NCI-H2196 treated with DMSO at 0.1 percent for 48 hours (cell line): ENCODE data around the gene COL4A1.

Experiments
- DNase-seq: peaks from one replicate; lab custom pipeline; 2025; ENCODE audit not compliant: unreplicated experiment; lab: John Stamatoyannopoulos, UW

Gene COL4A1

DNA sequence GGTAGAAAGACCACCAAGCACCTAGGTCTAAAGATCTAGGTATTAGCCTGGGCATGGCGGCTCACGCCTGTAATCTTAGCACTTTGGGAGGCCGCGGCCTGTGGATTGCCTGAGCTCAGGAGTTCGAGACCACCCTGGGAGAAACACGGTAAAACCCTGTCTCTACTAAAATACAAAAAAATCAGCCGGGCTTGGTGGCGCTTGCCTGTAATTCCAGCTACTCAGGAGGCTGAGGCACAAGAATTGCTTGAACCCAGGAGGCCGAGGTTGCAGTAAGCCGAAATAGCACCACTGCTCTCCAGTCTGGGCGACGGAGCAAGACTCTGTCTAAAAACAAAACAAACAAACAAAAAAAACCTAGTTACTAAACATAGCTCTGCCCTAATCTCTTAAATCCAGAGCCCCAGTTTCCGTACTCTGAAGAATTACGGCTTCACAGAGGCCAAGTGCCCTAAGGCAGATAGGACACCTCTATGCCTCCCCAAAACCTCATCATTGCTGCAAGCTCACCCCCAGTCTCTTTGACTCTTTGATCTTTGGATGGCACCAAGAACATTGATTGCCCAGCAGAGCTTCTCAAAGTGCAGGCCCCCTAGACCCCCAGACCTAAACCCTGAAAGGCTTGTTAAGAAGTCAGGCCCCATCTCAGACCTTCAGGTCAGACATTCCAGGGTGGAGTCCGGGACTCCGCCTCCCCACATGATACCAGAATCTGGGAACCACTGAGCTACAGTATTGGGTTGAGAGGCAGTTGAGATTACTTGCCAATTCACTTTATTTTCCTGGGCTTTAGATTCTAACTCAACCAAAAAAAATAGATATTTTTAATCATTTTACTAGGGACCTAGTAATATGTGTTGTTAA lies 2.9 kb upstream of the COL4A1 start:
- DNase-seq: no peak

GRCh38 chr13:110308656-110309359 lies 1.9 kb upstream of the COL4A1 start:
- DNase-seq: no peak

DNA sequence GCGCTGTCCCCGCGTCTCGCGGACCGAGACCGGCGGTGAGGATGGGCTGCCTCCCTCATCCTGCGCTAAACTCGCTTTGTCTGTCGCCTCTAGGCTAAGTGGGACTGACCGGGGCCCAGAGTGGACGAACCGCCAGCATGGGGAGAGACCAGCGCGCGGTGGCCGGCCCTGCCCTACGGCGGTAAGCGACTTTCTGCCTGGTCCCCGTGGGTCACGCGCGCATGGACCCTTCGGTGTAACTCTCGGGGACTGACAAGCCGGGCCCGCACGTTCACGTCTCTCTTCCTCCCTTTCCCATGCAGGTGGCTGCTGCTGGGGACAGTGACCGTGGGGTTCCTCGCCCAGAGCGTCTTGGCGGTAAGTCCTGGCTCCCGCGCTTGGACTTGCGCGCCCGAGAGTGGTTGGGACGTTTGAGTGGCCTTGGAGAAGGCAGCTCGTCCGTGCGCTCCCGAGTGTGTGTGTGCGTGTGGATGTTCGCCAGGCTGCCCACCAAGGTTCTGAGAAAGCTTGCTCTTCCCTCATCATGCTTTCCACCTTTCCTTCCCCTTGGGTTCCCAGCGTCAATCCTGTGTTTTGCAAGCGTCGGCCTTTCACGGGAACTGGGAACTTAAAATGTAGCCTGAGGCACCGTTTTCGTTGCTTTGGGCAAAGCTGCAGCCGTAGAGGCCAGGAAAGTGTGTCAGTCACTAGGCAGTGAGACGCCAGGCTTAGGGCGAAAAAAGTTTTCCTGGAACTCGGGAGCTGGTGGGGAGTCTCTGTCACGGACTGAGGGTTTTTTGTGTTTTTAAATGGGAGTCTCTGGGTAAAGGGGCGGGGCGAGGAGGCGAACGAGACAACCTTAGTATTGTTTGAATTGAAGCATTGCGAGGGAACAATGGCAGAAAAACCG lies 1.1 kb upstream of the COL4A1 start:
- DNase-seq: no peak

DNA sequence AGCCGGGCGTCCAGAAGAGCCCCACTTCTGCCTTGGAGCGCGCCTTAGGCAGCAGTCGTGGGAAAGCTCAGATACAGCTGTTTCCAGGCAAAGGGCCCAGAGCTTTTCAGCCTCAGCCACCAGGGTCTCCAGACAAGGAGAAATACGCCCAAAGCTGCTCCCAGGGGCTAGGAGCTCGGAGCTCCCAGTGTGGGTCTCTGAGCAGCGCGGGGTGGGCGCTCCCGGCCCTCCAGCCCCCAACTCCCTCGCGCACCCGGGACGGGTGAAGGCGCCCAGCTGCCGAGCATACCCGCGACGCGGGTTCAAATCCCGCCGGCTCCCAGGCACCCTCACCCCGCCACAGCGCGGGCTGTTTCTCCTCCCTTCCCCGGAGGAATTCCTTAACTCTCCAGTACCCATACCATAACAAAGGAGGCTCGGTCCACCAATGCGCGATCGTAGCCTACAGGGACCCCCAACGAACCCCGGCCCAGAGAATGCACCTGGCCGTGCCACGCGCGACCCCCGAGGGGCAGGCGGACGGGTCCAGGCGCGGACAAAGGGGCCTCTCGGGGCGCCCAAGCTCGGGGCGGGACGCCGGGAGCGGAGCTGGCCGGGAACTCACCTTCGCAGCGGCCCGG lies 507 bp downstream of the COL4A1 start:
- DNase-seq: no peak

GRCh38 chr13:110305949-110306339 lies 1.0 kb downstream of the COL4A1 start:
- no peak for DNase-seq

GRCh38 chr13:110305544-110305943 lies 1.4 kb downstream of the COL4A1 start:
- DNase-seq: no peak

DNA sequence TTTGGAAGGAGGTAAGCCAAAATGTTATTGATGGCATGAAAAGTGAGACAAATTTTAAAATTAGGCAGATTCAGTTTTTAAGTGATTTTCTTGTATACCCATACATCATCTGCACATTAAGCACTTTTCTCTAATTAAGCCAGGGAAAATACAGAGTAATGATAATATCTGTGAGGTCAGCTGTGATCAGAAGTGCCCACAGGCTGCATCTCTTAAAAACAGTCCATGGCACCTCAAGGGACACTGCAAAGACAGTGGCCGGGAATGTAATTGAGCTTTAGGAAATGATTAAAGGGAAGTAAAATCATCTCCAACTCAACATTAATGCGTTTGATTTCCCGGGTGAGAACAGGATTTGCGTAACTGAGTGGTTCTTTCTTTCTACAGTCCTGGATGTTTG lies 2.0 kb downstream of the COL4A1 start:
- no peak for DNase-seq

- no peak for DNase-seq
Measured at GRCh38 chr13:110304256-110304655, 2.7 kb downstream of the COL4A1 start.

GRCh38 chr13:110303644-110304043 lies 3.3 kb downstream of the COL4A1 start:
- no peak for DNase-seq

- no peak for DNase-seq
Measured at GRCh38 chr13:110302997-110303396, 4.0 kb downstream of the COL4A1 start.

- DNase-seq: no peak
Measured at GRCh38 chr13:110301606-110302553, 5.1 kb downstream of the COL4A1 start.

DNA sequence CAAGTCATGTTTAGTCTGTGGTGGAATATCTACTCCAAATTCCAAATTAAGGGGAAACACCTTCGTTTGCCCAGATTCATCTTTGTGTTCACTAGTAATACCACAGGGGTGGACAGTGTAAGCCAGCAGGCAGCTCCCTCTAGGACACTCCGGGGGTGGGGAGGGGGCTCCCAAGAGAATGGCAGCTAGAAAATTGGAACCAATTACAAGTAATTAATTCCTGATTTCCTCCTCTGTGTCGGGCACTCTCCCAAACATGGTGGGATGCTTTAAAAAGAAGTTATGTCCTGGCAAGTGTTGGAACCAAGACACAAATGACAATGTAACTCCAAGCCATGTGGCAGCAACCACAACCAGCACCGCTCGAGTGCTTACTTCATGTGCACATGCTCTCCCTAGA lies 5.9 kb downstream of the COL4A1 start:
- DNase-seq: no peak

- no peak for DNase-seq
Measured at GRCh38 chr13:110300090-110300815, 6.7 kb downstream of the COL4A1 start.

GRCh38 chr13:110299283-110299840 lies 7.6 kb downstream of the COL4A1 start:
- DNase-seq: no peak

- no peak for DNase-seq
Measured at GRCh38 chr13:110298505-110299282, 8.3 kb downstream of the COL4A1 start.

- DNase-seq: no peak
Measured at GRCh38 chr13:110297766-110298504, 9.0 kb downstream of the COL4A1 start.

GRCh38 chr13:110297011-110297410 lies 9.9 kb downstream of the COL4A1 start:
- DNase-seq: no peak
